Measurements from ENCODE around the gene ABCB1.

ABCB1 gene

DNA sequence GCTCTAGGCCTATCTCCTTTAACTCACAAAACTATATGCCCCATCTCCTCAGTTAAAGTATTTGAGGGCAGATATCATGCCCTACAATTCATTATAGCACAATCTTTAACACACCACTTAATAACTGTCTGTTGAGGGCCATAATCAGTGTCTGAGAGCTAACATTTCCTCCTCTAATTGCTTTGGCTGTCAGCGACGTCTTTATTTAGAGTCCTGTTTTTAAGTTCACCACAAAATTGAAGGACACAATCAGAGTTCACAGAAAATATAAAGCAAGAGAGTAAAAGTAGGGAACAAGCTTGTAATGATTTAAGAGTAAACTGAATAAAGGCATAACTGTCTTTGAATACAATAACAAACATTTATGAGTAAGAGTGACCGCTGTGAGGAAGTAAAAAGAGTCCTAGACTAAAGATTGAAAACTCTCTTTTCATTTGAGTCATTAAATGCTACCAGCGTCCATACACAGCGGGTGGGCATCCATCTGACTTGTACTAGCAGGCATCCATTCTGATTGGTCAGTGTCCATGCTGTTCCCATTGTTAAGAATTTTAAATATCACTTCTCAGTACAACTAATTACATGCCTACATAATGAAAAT is 86.8 kb downstream of the ABCB1 start:
- in situ Hi-C loops (cut with MboI; ENCODE audit: low pct_unique_long_range_greater_than_20kb, low sequenced_read_pairs, unreplicated experiment): loop anchor here (25.0 kb wide), 1 partner anchor 598 kb away; no protein-coding TSS in a partner anchor
- DNase-seq (ENCODE audit: low spot score): no peak
- TF ChIP-seq, protein P1, sequence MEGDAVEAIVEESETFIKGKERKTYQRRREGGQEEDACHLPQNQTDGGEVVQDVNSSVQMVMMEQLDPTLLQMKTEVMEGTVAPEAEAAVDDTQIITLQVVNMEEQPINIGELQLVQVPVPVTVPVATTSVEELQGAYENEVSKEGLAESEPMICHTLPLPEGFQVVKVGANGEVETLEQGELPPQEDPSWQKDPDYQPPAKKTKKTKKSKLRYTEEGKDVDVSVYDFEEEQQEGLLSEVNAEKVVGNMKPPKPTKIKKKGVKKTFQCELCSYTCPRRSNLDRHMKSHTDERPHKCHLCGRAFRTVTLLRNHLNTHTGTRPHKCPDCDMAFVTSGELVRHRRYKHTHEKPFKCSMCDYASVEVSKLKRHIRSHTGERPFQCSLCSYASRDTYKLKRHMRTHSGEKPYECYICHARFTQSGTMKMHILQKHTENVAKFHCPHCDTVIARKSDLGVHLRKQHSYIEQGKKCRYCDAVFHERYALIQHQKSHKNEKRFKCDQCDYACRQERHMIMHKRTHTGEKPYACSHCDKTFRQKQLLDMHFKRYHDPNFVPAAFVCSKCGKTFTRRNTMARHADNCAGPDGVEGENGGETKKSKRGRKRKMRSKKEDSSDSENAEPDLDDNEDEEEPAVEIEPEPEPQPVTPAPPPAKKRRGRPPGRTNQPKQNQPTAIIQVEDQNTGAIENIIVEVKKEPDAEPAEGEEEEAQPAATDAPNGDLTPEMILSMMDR (IDR thresholded peaks at IDR 0.05; ENCODE audit: extremely low read depth, insufficient read depth, missing control alignments): no peak

DNA sequence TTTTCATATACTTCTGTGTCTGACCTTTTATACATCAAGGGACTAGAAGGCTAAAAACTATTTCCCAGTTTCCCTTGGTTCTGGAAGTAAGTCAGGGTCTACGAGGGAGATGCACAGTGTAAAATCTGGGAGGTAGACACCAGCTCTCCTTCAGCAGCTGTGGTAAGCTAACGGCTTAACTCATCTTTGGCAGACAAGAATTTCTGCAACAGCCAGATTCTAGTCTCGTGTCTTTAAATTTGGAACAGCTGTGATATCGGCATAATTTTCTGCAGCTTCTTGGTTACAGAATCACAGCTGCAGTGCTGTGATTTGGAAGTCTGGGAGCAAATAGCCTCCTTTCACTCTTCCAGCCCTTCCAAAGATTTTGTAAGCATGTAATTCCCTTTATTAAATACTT is 87.8 kb downstream of the ABCB1 start:
- DNase-seq (ENCODE audit: low spot score): no peak
- in situ Hi-C loops (cut with MboI; ENCODE audit: low pct_unique_long_range_greater_than_20kb, low sequenced_read_pairs, unreplicated experiment): loop anchor here (25.0 kb wide), 1 partner anchor 599 kb away; no protein-coding TSS in a partner anchor
- TF ChIP-seq, protein P1 (IDR thresholded peaks at IDR 0.05; ENCODE audit: extremely low read depth, insufficient read depth, missing control alignments): no peak

DNA sequence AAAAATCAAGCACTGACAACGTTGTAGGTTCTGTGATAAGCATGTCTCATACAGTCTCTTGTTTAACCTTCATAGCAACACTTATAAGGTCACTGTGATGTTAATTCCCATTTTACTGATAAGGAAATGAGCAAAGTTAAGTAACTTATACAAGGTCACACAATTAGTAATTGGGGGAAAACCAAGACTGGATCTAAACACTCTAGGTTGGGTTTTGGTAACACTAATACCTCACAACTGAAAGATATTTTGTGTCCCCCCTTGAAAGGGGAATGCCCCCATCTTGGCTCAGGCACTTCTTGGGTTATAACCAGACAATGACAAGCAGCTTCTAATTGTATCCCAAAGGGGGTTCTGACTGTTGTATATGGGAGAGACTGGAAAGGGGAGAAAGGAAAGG is 89.2 kb downstream of the ABCB1 start:
- TF ChIP-seq, protein P1 (IDR thresholded peaks at IDR 0.05; ENCODE audit: extremely low read depth, insufficient read depth, missing control alignments): no peak
- in situ Hi-C loops (cut with MboI; ENCODE audit: low pct_unique_long_range_greater_than_20kb, low sequenced_read_pairs, unreplicated experiment): loop anchor here (25.0 kb wide), 1 partner anchor 601 kb away; no protein-coding TSS in a partner anchor
- peak; percentile 12 for DNase-seq (ENCODE audit: low spot score)

DNA sequence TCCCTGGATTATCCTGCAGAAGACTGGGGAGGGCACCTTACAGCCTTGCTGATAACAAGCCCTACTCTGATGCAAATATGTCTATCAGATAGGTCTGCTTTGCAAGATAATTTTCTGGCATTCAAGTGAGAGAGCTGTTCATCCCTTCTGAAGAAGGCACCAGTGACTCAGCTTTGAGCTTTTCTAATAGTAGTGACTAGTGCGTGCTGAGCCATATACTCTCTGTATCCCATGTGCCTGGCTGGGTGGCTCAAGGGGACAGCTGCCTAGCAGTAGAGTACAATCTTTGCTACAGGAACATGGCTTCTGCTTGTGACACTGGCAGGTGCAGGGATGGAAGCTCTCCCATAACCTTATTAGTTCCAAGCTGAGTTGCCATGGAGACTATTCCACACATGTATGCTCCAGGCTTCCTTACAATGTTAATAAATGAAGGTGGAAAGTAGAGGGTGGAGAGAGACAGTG is 90.2 kb downstream of the ABCB1 start:
- TF ChIP-seq, protein P1 (IDR thresholded peaks at IDR 0.05; ENCODE audit: extremely low read depth, insufficient read depth, missing control alignments): no peak
- in situ Hi-C loops (cut with MboI; ENCODE audit: low pct_unique_long_range_greater_than_20kb, low sequenced_read_pairs, unreplicated experiment): loop anchor here (25.0 kb wide), 1 partner anchor 602 kb away; no protein-coding TSS in a partner anchor
- no peak for DNase-seq (ENCODE audit: low spot score)

DNA sequence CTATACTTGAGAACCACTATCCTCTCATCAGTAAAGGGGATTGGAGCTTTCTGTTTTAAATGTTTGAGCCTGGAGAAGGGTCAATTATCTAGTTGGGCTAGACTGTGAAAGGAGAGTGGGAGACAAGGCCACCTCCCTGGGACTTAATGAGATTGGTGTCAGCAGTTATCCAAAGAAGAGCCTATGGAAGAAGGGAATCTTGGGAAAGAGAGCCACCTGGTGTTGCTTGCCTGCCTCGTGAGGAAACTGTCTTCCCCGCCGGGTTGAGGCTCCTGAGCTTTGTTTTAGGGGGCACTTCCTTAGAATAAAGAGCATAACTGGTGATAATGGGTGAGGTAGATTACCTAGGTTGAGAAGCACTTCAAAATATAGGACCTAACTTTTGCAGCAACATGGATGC is 93.2 kb downstream of the ABCB1 start:
- TF ChIP-seq, protein P1 (IDR thresholded peaks at IDR 0.05; ENCODE audit: extremely low read depth, insufficient read depth, missing control alignments): no peak
- in situ Hi-C loops (cut with MboI; ENCODE audit: low pct_unique_long_range_greater_than_20kb, low sequenced_read_pairs, unreplicated experiment): loop anchor here (25.0 kb wide), 1 partner anchor 605 kb away; no protein-coding TSS in a partner anchor

DNA sequence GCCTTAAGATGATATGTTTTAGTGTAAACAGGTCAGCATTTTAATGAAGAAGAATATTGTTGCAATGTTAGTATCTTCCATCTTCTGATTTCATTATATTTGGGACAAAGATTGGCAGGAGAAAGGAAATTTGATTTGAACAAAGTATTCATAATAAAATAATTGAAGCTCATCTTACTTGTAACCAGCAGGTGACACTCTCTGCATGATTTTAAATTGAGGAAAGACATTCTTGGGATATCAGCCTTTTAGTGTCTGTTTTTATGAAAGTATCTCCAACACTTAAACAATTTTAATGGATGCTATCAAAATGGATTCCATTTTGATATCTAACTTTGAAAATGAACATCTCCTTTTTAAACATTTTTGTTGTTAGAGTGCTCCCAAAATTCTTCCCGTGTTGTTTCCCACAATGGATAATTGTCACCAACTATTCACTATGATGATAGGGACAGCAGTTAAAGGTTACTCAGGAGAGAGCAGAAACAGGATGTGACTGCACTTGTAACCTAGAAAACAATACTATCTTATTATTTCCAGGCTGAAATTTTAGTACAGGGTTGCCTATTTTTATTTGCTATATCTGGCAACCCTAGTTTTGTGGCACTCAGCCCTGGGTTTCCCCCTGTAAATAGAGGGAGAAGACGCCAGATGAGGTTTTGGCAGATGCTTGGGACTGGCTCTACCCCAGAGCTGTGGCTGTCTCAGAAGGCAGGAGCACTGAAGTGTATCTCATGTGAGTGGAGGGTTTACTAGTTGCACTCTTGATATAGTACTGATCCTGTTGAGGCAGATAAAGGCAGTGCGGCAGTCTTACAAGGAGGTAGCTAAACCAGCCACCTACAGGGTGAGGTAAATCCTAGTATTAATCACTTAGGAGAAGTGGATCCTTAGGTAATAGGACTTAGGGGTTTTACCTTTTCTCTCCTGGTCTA is 94.2 kb downstream of the ABCB1 start:
- in situ Hi-C loops (cut with MboI; ENCODE audit: low pct_unique_long_range_greater_than_20kb, low sequenced_read_pairs, unreplicated experiment): loop anchor here (25.0 kb wide), 1 partner anchor 606 kb away; no protein-coding TSS in a partner anchor
- TF ChIP-seq, protein P1 (IDR thresholded peaks at IDR 0.05; ENCODE audit: extremely low read depth, insufficient read depth, missing control alignments): peak; percentile 51
- DNase-seq (ENCODE audit: low spot score): no peak

More for the DNA sequence above, 93.2 kb downstream of the ABCB1 start:
- DNase-seq (ENCODE audit: low spot score): no peak

All from GM13977 (cell line).